Measurements from ENCODE around the gene ZBTB21. TPM values are rescaled to one million over a fixed set of nuclear protein-coding genes. Genes with fewer than 3 reads are reported as not detected.
"Not testable (repeated sequence)": the region's sequence is repeated elsewhere in the genome, so short reads cannot be mapped to it uniquely, and the experiment has no call there.

Gene ZBTB21
- total RNA-seq, 4 donors from 2014 or later = 2.8 to 29.9 (median 14.4) TPM

DNA sequence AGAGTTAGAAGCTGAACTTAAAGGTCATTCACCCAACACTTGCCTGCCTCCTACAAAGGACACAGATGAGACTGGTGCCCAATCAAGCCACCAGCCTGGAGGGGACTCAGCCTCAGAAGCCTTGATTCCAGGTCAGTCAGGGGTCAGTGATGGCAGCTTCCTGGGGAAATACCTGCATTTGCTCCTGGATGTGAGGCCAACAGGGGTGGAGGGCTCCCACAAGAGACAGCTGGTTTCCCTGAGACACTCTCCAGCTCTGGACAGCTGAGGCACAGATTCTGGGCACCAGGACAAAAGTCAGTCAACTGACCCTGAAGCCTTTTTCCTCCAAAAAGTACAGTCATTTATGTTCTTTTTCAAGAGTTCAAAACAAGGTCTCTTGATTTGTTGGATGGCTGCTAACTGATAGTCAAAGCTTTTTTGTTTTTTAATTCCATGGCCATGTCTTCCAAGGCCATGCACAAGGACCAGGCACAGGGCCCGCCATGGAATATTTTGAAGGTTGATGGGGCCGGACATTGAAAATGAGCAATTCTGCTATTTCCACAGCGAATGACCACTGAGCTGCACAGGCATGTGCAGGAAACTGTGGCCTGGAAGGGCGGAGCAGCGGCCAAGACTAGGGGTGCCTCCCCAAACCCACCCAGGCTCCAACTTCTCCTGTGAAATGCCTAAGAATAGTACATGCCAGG lies 58.1 kb downstream of the ZBTB21 start:
- no peaks in the 10 kb centered on the region for H3K27me3 ChIP-seq
- no peak for TF ChIP-seq POLR2A (IDR thresholded peaks at IDR 0.05)
- TF ChIP-seq, protein P1, sequence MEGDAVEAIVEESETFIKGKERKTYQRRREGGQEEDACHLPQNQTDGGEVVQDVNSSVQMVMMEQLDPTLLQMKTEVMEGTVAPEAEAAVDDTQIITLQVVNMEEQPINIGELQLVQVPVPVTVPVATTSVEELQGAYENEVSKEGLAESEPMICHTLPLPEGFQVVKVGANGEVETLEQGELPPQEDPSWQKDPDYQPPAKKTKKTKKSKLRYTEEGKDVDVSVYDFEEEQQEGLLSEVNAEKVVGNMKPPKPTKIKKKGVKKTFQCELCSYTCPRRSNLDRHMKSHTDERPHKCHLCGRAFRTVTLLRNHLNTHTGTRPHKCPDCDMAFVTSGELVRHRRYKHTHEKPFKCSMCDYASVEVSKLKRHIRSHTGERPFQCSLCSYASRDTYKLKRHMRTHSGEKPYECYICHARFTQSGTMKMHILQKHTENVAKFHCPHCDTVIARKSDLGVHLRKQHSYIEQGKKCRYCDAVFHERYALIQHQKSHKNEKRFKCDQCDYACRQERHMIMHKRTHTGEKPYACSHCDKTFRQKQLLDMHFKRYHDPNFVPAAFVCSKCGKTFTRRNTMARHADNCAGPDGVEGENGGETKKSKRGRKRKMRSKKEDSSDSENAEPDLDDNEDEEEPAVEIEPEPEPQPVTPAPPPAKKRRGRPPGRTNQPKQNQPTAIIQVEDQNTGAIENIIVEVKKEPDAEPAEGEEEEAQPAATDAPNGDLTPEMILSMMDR (IDR thresholded peaks at IDR 0.05) = no peak
- H3K27ac ChIP-seq = no peak overlapping the region
- no peak for DNase-seq
- H3K4me3 ChIP-seq = peak overlapping the region; percentile 21 to 72
- intact Hi-C loops (cut with DNase I; ENCODE audit: low total_unique reads) = loop anchor here (5.0 to 10.0 kb wide), 2 partner anchors 53 to 75 kb away; partner anchors contain the start of gene PRDM15
- no peaks in the 10 kb centered on the region for H3K9me3 ChIP-seq
- peaks cover 0 to 8% of the 10 kb centered on the region in 2 donors for H3K4me1 ChIP-seq
- no peaks in the 10 kb centered on the region for H3K36me3 ChIP-seq

DNA sequence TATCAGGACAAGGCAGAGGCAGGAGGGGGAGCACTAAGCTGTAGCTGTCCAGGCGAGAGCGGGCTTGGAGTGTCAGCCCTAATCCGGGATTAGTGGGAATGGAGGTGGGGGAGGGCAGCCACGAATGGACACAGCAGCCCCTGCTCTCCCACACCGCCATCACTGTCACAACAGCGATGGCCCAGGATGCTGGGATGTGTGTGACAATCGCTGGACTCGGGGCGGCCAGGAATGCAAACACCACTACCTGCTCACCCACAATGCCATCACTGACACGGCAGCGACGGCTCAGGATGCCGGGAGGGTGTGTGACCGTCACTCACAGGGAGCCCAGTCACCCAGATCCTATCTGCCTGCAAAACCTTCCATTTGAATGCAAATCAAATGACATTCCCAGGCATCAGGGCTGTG lies 59.2 kb downstream of the ZBTB21 start:
- Histone ChIP-seq H3K4me1 (peaks cover 0 to 8% of the 10 kb centered on the region in 2 donors), H3K27ac (no peak overlapping the region), H3K4me3 (no peak overlapping the region), H3K9me3 (no peaks in the 10 kb centered on the region), H3K27me3 (no peaks in the 10 kb centered on the region), H3K36me3 (no peaks in the 10 kb centered on the region)
- TF ChIP-seq, protein P1 (IDR thresholded peaks at IDR 0.05) = no peak
- no peak for TF ChIP-seq POLR2A (IDR thresholded peaks at IDR 0.05)
- intact Hi-C loops (cut with DNase I; ENCODE audit: low total_unique reads) = loop anchor here (5.0 to 10.0 kb wide), 2 partner anchors 54 to 74 kb away; partner anchors contain the start of gene PRDM15
- DNase-seq = no peak

DNA sequence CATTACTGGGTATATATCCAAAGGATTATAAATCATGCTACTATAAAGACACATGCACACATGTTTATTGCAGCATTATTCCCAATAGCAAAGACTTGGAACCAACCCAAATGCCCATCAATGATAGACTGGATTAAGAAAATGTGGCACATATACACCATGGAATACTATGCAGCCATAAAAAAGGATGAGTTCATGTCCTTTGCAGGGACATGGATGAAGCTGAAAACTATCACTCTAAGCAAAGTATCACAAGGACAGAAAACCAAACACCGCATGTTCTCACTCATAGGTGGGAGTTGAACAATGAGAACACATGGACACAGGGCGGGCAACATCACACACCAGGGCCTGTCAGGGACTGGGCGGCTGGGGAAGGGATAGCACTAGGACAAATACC lies 60.5 kb downstream of the ZBTB21 start:
- not testable (repeated sequence) for DNase-seq, H3K9me3 ChIP-seq, H3K27ac ChIP-seq, H3K4me3 ChIP-seq, H3K4me1 ChIP-seq, H3K36me3 ChIP-seq, H3K27me3 ChIP-seq
- intact Hi-C loops (cut with DNase I; ENCODE audit: low total_unique reads) = loop anchor here (5.0 to 10.0 kb wide), 2 partner anchors 55 to 72 kb away; partner anchors contain the start of gene PRDM15

- H3K4me1 ChIP-seq = peaks cover 0 to 8% of the 10 kb centered on the region in 2 donors
Measured at GRCh38 chr21:41948901-41949300, 61.3 kb downstream of the ZBTB21 start.

GRCh38 chr21:41948078-41948895 lies 61.9 kb downstream of the ZBTB21 start:
- H3K4me3 ChIP-seq = no peak overlapping the region
- DNase-seq = no peak
- no peak for TF ChIP-seq POLR2A (IDR thresholded peaks at IDR 0.05)
- TF ChIP-seq, protein P1 (IDR thresholded peaks at IDR 0.05) = no peak
- H3K4me1 ChIP-seq = peaks cover 0 to 8% of the 10 kb centered on the region in 2 donors
- peak overlapping the region; percentile 65 to 67 for H3K27ac ChIP-seq
- intact Hi-C loops (cut with DNase I; ENCODE audit: low total_unique reads) = no loop called here
- H3K36me3 ChIP-seq = no peaks in the 10 kb centered on the region
- H3K9me3 ChIP-seq = no peaks in the 10 kb centered on the region
- no peaks in the 10 kb centered on the region for H3K27me3 ChIP-seq

More at GRCh38 chr21:41948901-41949300, 61.3 kb downstream of the ZBTB21 start:
- no peaks in the 10 kb centered on the region for H3K36me3 ChIP-seq
- no peak for DNase-seq
- no peaks in the 10 kb centered on the region for H3K27me3 ChIP-seq
- TF ChIP-seq POLR2A (IDR thresholded peaks at IDR 0.05) = no peak
- TF ChIP-seq, protein P1 (IDR thresholded peaks at IDR 0.05) = no peak
- intact Hi-C loops (cut with DNase I; ENCODE audit: low total_unique reads) = no loop called here
- H3K27ac ChIP-seq = no peak overlapping the region
- no peak overlapping the region for H3K4me3 ChIP-seq
- no peaks in the 10 kb centered on the region for H3K9me3 ChIP-seq
